ENCODE measurements around the gene HTR3A.

- TF ChIP-seq CTCF (IDR thresholded peaks at IDR 0.05), result no peak
- no peak for TF ChIP-seq EP300 (IDR thresholded peaks at IDR 0.05)
- TF ChIP-seq POLR2A (IDR thresholded peaks at IDR 0.05), result no peak
- no peak for TF ChIP-seq POLR2AphosphoS5 (IDR thresholded peaks at IDR 0.05)
These were observed 51.4 kb downstream of the HTR3A start for GRCh38 chr11:114026355-114026754.
